ENCODE measurements around the gene ITGA8. TPM values are rescaled to one million over a fixed set of nuclear protein-coding genes. Genes with fewer than 3 reads are reported as not detected.

The ITGA8 gene
- total RNA-seq, 1 donor from 2014 or later, result 4.5 TPM

Other genes with a start within 250 kb of the ITGA8 start
- 34.5 TPM for gene MINDY3, start 140.6 kb upstream of the ITGA8 start, total RNA-seq